Glutamatergic neuron (in vitro differentiated cells): ENCODE measurements around the gene SLC5A5. TPM values are rescaled to one million over a fixed set of nuclear protein-coding genes. Genes with fewer than 3 reads are reported as not detected.

ENCODE experiments used
- DNase-seq: peaks from one replicate; pipeline ENCODE4 v3.0.0; 2022
- H3K27ac Mint-ChIP-seq: one replicate; pipeline ENCODE4 v1.8.0; 2020; ENCODE audit warnings: mild to moderate bottlenecking, mixed read lengths, inconsistent platforms; ENCODE audit not compliant: unreplicated experiment
- H3K27me3 Mint-ChIP-seq: one replicate; pipeline ENCODE4 v1.8.0; 2020; ENCODE audit warnings: mild to moderate bottlenecking, moderate library complexity, mixed read lengths, inconsistent platforms; ENCODE audit not compliant: unreplicated experiment
- H3K36me3 Mint-ChIP-seq: one replicate; pipeline ENCODE4 v1.8.0; 2020; ENCODE audit warnings: mild to moderate bottlenecking, mixed read lengths, inconsistent platforms; ENCODE audit not compliant: unreplicated experiment
- H3K4me1 Mint-ChIP-seq: one replicate; pipeline ENCODE4 v1.8.0; 2020; ENCODE audit warnings: mild to moderate bottlenecking, low read depth, mixed read lengths, inconsistent platforms; ENCODE audit not compliant: unreplicated experiment
- H3K4me3 Mint-ChIP-seq: one replicate; pipeline ENCODE4 v1.8.0; 2020; ENCODE audit warnings: mild to moderate bottlenecking, mixed read lengths, inconsistent platforms; ENCODE audit not compliant: unreplicated experiment
- H3K9me3 Mint-ChIP-seq: one replicate; pipeline ENCODE4 v1.8.0; 2020; ENCODE audit warnings: mild to moderate bottlenecking, moderate library complexity, mixed read lengths, inconsistent platforms; ENCODE audit not compliant: unreplicated experiment
- total RNA-seq: library from RNA; stranded (reverse); fragmentation: NEBNext Ultra II Directional; extraction: Animal tissue kit (Norgen Biotek cat#: 25700); gene quantifications from one replicate; pipeline ENCODE4 v1.2.1, GENCODE V29; 2021; ENCODE audit not compliant: unreplicated experiment
- TF ChIP-seq, protein P1 (sequence below): fragments of 200-600 bp; sonication (generic); IDR thresholded peaks from one replicate; pipeline ENCODE4 v1.5.0; 2021; ENCODE audit not compliant: partially characterized antibody, unreplicated experiment

The SLC5A5 gene
- total RNA-seq, 1 donor from 2014 or later: 4.3 TPM

DNA sequence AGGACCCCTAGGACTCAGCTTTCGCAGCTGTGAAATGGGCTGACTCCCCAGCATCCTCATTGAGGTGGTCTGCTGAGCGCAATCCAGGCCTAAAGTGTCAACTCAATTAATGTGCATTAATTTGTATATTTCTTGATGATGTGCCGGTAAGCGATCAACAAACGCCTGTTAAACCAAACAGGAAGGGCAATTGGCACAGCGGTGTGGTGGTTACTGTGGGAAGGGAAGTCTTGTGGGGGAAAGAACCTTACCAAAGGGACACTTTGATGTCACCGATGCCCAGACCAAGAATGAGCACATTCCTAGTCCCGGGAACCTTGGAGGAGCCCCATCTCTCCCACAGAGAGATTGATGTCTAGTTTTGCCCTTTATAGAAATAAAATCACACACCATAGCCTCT is 25.6 kb upstream of the SLC5A5 start:
- Mint-ChIP-seq H3K9me3 (peaks cover 2% of the 10 kb centered on the region), H3K4me3 (no peak overlapping the region), H3K4me1 (no peaks in the 10 kb centered on the region), H3K27ac (no peak overlapping the region), H3K27me3 (peaks cover 8% of the 10 kb centered on the region), H3K36me3 (no peaks in the 10 kb centered on the region)
- DNase-seq: no peak
- TF ChIP-seq, protein P1, sequence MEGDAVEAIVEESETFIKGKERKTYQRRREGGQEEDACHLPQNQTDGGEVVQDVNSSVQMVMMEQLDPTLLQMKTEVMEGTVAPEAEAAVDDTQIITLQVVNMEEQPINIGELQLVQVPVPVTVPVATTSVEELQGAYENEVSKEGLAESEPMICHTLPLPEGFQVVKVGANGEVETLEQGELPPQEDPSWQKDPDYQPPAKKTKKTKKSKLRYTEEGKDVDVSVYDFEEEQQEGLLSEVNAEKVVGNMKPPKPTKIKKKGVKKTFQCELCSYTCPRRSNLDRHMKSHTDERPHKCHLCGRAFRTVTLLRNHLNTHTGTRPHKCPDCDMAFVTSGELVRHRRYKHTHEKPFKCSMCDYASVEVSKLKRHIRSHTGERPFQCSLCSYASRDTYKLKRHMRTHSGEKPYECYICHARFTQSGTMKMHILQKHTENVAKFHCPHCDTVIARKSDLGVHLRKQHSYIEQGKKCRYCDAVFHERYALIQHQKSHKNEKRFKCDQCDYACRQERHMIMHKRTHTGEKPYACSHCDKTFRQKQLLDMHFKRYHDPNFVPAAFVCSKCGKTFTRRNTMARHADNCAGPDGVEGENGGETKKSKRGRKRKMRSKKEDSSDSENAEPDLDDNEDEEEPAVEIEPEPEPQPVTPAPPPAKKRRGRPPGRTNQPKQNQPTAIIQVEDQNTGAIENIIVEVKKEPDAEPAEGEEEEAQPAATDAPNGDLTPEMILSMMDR: no peak

DNA sequence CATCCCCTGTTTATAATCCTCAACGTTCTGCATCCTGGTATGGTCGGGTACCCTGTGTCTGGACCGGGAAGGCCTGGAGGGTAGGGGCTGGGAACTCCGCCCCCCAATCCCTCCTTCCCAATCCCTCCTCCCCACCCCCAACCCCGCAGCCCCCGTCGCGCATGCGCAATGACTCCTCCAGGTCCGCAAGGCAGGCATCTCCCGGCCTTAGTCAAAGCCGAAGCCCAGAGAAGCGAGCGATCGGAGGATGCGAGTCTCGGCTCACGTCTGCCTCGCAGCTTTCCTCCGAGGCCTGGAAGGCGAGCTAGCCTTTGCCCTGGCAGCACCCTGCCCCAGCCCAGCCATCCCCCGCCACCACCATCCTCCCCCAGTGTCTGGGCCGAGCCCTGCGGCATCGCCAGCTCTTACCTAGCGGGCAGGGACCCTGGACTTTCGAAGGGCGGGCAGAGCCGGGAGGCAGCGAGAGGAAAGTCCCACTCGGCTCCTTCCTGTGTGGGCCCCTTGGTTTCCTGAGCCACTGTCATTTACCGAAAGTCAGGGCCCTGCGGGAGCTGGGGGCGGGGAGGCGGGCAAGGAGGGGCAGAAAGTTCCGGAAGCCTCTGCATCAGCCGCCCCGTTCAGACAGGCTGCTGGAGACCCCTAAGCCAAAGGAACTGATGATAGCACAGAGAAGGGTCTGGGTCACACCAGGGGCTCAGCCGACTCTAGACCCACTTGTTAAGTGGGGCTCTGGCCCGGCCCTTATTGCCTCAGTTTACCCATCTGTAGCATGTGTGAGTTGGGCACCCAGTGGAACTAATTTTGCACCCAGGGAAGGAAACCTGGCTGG is 24.0 kb upstream of the SLC5A5 start, which contains the start of gene JAK3:
TSS of gene JAK3 (minus strand) at position 445 of the 829 bp plus-strand sequence. CDS start 3,565 bp downstream, outside the sequence.
- TF ChIP-seq, protein P1: no peak
- peaks cover 2% of the 10 kb centered on the region for H3K9me3 Mint-ChIP-seq
- H3K27ac Mint-ChIP-seq: no peak within 1 kb of the TSS
- no peaks in the 10 kb centered on the region for H3K4me1 Mint-ChIP-seq
- peak; percentile 87 for DNase-seq
- H3K4me3 Mint-ChIP-seq: peak within 1 kb of the TSS; percentile 61
- no peaks in the 10 kb centered on the region for H3K36me3 Mint-ChIP-seq
- H3K27me3 Mint-ChIP-seq: peaks cover 4% of the 10 kb centered on the region

DNA sequence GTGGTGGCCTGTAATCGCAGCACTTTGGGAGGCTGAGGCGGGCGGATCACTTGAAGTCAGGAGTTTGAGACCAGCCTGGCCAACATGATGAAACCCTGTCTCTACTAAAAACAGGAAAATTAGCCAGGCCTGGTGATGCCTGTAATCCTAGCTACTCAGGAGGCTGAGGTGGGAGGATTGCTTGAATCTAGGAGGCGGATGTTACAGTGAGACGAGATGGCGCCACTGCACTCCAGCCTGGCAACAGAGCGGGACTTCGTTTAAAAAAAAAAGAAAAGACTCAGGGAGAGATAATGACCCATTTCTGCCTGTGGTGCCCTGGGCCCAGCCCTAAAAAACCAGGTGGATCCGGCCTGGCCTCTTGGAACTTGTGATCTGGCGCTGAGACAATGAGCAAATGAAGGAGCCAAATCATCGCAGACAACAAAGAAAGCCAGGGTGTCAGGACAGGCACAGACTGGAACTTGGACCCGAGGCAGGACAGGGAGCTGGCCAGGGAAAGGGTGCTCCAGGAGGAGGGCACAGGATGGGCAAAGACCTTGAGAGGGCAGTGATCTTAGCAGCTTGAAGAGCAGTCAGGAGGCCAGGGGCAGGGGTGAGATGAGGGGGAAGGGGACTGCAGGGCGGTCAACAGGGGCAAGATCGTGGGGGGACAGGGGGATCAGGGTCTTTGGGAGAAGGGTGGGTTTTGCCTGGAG is 23.0 kb upstream of the SLC5A5 start:
- H3K4me3 Mint-ChIP-seq: no peak overlapping the region
- peaks cover 2% of the 10 kb centered on the region for H3K9me3 Mint-ChIP-seq
- no peaks in the 10 kb centered on the region for H3K4me1 Mint-ChIP-seq
- no peak overlapping the region for H3K27ac Mint-ChIP-seq
- no peak for DNase-seq
- peaks cover 4% of the 10 kb centered on the region for H3K27me3 Mint-ChIP-seq
- H3K36me3 Mint-ChIP-seq: no peaks in the 10 kb centered on the region
- TF ChIP-seq, protein P1: no peak

DNA sequence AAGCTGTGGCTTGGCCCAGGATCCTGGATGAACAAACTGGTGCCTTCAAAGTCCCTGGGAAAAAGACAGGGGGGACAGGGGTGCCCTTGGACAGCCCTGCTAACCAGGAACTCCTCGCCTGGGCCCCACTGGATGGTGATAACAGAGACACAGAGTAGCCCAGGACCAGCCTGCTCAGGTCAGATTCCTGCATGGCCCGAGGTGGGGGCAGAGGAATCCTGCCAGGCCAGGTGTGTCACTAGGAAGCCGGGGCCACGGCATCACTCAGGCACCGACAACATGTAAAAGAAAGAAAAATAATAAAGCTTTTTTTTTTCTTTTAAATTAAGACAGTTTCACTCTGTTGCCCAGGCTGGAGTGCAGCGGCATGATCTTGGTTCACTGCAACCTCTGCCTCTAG is 17.7 kb upstream of the SLC5A5 start:
- H3K9me3 Mint-ChIP-seq: peaks cover 4% of the 10 kb centered on the region
- no peaks in the 10 kb centered on the region for H3K36me3 Mint-ChIP-seq
- H3K4me3 Mint-ChIP-seq: no peak overlapping the region
- DNase-seq: no peak
- peaks cover 1% of the 10 kb centered on the region for H3K4me1 Mint-ChIP-seq
- peaks cover 4% of the 10 kb centered on the region for H3K27me3 Mint-ChIP-seq
- TF ChIP-seq, protein P1: no peak
- H3K27ac Mint-ChIP-seq: no peak overlapping the region
